K562 (cell line): Measurements from ENCODE around the gene DDAH1. TPM values are rescaled to one million over a fixed set of nuclear protein-coding genes. Genes with fewer than 3 reads are reported as not detected.

Experiments used
- ARNT ChIP-seq, 2 experiments: fragments of 450-650 bp; IDR thresholded peaks; 2 replicates each; pipeline ENCODE4 v1.6.1; 2016; ENCODE audit warnings: mild to moderate bottlenecking in 1 of 2
- BRD4 ChIP-seq: fragments of 200-600 bp; sonication (generic); IDR thresholded peaks from 2 replicates; pipeline ENCODE4 v1.6.1; 2017; ENCODE audit warnings: inconsistent platforms
- FOXK1 ChIP-seq: sonication (generic); formaldehyde crosslinking; IDR thresholded peaks from 2 replicates; pipeline ENCODE4 v1.8.0; 2022; ENCODE audit warnings: missing genetic modification reagents, mild to moderate bottlenecking, borderline replicate concordance
- NONO ChIP-seq, 2 experiments: fragments of 200-400 bp in 1 of 2; fragments of 450-650 bp in 1 of 2; formaldehyde crosslinking in 1 of 2; IDR thresholded peaks; 2 replicates each; pipeline ENCODE4 v1.6.1; 2017; ENCODE audit warnings: low read depth in 2 of 2, mild to moderate bottlenecking in 2 of 2, moderate library complexity in 2 of 2, low read length in 1 of 2
- SAFB ChIP-seq: fragments of 200-400 bp; formaldehyde crosslinking; IDR thresholded peaks from 2 replicates; pipeline ENCODE4 v1.6.1; 2017; ENCODE audit warnings: low read depth, low read length, borderline replicate concordance
- SRF ChIP-seq, 2 experiments: fragments of 250-450, 450-650 bp in 1 of 2; sonication (Bioruptor Pico) in 1 of 2; sonication (generic) in 1 of 2; formaldehyde crosslinking; IDR thresholded peaks; 2 replicates each; pipeline versions ENCODE4 v1.5.0 to v1.5.1; 2020 to 2022; ENCODE audit warnings: mild to moderate bottlenecking in 1 of 2, missing genetic modification reagents in 1 of 2
- ZNF140 ChIP-seq: fragments of 250-450 bp; sonication (Bioruptor Pico); IDR thresholded peaks from 2 replicates; pipeline ENCODE4 v1.8.0; 2021; ENCODE audit warnings: moderate library complexity, mild to moderate bottlenecking, inconsistent platforms
- ZNF274 ChIP-seq: IDR thresholded peaks from 2 replicates; pipeline ENCODE4 v1.6.1; 2011; ENCODE audit warnings: low read depth, mild to moderate bottlenecking, low read length, moderate library complexity, borderline replicate concordance
- ZNF696 ChIP-seq: fragments of 250-450 bp; sonication (Bioruptor Pico); conservative IDR thresholded peaks from 2 replicates; pipeline ENCODE4 v1.4.0; 2020; ENCODE audit warnings: mild to moderate bottlenecking, moderate library complexity
- ZNF785 ChIP-seq: fragments of 250-450 bp; sonication (Bioruptor Pico); IDR thresholded peaks from 2 replicates; pipeline ENCODE4 v1.4.0; 2020; ENCODE audit warnings: mild to moderate bottlenecking
- polyA plus RNA-seq, 8 experiments: library from polyadenylated mRNA; depleted of rRNA in 4 of 8; stranded (reverse) in 5 of 8; unstranded in 3 of 8; fragments of >200 nt; fragmentation: Nextera tagmentation in 2 of 8; fragmentation: Illumina TruSeq in 1 of 8; extraction: Ambion mirVana in 2 of 8; extraction: Trizol in 1 of 8; gene quantifications; 2 replicates each; pipeline versions ENCODE4 v1.2.1 to v1.2.3, GENCODE V29; 2011 to 2014; ENCODE audit warnings: inconsistent platforms in 1 of 8, missing spikeins in 1 of 8
- total RNA-seq, 7 experiments: library from RNA; depleted of rRNA in 6 of 7; stranded (reverse); fragments of >200 nt in 6 of 7; fragmentation: Illumina TruSeq in 2 of 7; extraction: Trizol in 2 of 7; gene quantifications; 2 replicates each; pipeline versions ENCODE4 v1.2.1 to v1.2.3, GENCODE V29; 2011 to 2021; ENCODE audit warnings: low replicate concordance in 1 of 7
- TF ChIP-seq, protein P1 (sequence below), 2 experiments: fragments of 200-800 bp in 1 of 2; sonication (Bioruptor generic) in 1 of 2; sonication (generic) in 1 of 2; formaldehyde crosslinking in 1 of 2; IDR thresholded peaks in 1 of 2; conservative IDR thresholded peaks in 1 of 2; 2 replicates each; pipeline versions ENCODE4 v1.5.0 to v1.6.1; 2016 to 2020; ENCODE audit warnings: missing compliant biosample characterization in 1 of 2, missing genetic modification characterization in 1 of 2, missing genetic modification reagents in 1 of 2
- TF ChIP-seq, protein P2 (sequence below): fragments of 450-650 bp; conservative IDR thresholded peaks from 2 replicates; pipeline ENCODE4 v1.6.1; 2016; ENCODE audit warnings: missing genetic modification characterization, low read depth, mild to moderate bottlenecking, control low read depth, missing compliant biosample characterization
- TF ChIP-seq, protein P3 (sequence below): sonication (generic); formaldehyde crosslinking; IDR thresholded peaks from 2 replicates; pipeline ENCODE4 v1.8.1; 2023; ENCODE audit warnings: mild to moderate bottlenecking, missing genetic modification reagents

Gene DDAH1
- total and polyA plus RNA-seq, 9 of the 15 experiments (the other 6 are each of a cell fraction or from before 2014, with no cell fraction given) = 0.04 to 0.24 (median 0.10) TPM

DNA sequence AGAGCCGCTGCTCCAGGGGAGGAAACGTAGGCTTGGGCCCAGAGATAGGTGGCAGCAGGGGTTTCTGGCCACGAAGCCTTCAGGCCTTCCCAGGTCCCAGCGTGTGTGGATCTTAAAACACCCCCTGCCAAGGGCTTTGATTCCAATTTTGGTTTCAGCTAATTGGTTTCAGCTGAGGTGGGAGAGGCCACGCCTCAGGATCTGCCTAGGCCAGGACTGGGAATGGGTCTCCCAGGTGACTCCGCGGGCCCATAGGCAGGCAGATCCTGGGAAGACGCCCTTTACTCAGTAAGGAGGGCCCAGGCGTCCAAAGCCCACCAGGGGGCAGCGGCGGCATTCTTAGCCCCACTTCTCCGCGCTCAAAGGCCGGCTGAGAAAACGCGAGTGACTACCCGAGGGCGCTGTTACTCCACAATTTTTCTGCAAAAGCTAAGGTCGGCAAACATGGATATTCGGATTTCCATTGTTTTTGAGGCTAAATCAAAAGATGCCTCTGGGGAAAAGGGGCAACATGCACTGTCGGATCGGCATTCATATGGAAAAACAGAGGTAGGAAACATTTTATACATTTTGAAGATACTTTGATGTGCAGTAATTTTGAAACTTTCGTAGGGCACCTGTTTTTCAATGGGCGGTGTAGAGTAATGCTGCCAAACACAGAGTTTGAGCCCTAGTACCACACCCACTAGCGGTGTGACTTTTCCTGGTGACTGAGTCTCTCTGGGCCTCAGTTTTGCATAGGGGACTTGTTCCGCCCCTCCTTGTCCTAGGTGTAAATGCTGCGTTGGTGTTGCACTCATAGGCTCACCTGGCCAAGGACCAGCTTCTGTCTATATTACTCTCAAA is 156.7 kb downstream of the DDAH1 start (continued):
- no peak for TF ChIP-seq ZNF696 (CRISPR knock-in tag)
- no peak for TF ChIP-seq NONO (IDR thresholded peaks at IDR 0.05; ENCODE audit: low read depth in 2 of 2, low read length in 1 of 2)
- TF ChIP-seq BRD4 = no peak
- TF ChIP-seq FOXK1 (CRISPR knock-in tag) = no peak
- TF ChIP-seq SRF (CRISPR knock-in tag; IDR thresholded peaks at IDR 0.05) = no peak
- TF ChIP-seq SAFB = no peak
- TF ChIP-seq, protein P1, sequence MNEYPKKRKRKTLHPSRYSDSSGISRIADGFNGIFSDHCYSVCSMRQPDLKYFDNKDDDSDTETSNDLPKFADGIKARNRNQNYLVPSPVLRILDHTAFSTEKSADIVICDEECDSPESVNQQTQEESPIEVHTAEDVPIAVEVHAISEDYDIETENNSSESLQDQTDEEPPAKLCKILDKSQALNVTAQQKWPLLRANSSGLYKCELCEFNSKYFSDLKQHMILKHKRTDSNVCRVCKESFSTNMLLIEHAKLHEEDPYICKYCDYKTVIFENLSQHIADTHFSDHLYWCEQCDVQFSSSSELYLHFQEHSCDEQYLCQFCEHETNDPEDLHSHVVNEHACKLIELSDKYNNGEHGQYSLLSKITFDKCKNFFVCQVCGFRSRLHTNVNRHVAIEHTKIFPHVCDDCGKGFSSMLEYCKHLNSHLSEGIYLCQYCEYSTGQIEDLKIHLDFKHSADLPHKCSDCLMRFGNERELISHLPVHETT (CRISPR knock-in tag; conservative IDR thresholded peaks at IDR 0.05 in 1 of 2, IDR thresholded peaks at IDR 0.05 in 1 of 2) = no peak
- no peak for TF ChIP-seq ARNT (IDR thresholded peaks at IDR 0.05)
- TF ChIP-seq, protein P2, sequence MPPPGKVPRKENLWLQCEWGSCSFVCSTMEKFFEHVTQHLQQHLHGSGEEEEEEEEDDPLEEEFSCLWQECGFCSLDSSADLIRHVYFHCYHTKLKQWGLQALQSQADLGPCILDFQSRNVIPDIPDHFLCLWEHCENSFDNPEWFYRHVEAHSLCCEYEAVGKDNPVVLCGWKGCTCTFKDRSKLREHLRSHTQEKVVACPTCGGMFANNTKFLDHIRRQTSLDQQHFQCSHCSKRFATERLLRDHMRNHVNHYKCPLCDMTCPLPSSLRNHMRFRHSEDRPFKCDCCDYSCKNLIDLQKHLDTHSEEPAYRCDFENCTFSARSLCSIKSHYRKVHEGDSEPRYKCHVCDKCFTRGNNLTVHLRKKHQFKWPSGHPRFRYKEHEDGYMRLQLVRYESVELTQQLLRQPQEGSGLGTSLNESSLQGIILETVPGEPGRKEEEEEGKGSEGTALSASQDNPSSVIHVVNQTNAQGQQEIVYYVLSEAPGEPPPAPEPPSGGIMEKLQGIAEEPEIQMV (tag) = no peak
- TF ChIP-seq ZNF140 (CRISPR knock-in tag) = no peak
- TF ChIP-seq, protein P3, sequence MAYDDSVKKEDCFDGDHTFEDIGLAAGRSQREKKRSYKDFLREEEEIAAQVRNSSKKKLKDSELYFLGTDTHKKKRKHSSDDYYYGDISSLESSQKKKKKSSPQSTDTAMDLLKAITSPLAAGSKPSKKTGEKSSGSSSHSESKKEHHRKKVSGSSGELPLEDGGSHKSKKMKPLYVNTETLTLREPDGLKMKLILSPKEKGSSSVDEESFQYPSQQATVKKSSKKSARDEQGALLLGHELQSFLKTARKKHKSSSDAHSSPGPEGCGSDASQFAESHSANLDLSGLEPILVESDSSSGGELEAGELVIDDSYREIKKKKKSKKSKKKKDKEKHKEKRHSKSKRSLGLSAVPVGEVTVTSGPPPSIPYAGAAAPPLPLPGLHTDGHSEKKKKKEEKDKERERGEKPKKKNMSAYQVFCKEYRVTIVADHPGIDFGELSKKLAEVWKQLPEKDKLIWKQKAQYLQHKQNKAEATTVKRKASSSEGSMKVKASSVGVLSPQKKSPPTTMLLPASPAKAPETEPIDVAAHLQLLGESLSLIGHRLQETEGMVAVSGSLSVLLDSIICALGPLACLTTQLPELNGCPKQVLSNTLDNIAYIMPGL (CRISPR knock-in tag) = no peak
- no peak for TF ChIP-seq ZNF274
- TF ChIP-seq ZNF785 (CRISPR knock-in tag) = no peak
